ENCODE measurements around the gene PIEZO2. TPM values are rescaled to one million over a fixed set of nuclear protein-coding genes. Genes with fewer than 3 reads are reported as not detected.

PIEZO2 gene
- total and polyA plus RNA-seq, 2 experiments from 2014 or later: 24.5 to 70.8 TPM

DNA sequence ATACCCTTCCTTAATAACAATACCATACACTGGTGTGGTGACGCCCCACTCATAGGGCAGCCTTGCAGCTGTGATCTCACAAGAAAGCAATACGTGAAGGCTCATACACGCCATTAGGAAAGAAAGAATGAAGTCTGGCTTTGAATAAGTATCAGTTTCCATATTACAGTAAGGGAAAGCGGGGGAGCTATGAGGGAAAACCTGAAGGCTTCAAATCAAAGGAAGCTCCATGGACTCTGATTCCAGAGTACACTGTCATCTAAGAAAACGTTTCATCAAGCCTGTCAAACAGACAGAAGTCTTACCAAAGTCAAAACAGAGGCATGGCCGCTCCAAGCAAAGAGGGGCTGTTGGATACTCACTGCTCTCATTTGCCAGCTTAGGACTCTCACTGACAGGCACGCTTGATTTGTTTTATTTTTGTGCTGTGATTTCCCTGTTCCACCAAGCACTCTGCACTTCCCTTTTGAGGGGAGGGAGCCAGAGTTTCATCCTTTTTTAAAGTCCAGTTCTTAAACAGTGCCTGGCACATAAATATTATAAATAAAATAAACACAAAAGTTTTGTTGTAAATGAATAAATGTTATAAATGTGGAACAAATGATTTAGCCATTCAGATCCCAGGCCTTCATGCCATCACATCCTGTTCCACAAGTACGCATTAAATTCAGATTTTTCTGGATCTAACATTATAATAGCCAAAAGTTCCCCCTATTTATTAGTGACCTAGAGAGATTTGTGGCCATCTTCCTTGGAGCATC lies 221.2 kb downstream of the PIEZO2 start:
- Histone ChIP-seq H3K9me3 (ENCODE audit: low read depth) (no peaks in the 10 kb centered on the region), H3K9me2 (replicated peaks; ENCODE audit: insufficient read depth) (no peaks in the 10 kb centered on the region), H3K36me3 (replicated peaks; ENCODE audit: insufficient read depth, low read depth) (no peaks in the 10 kb centered on the region), H3K79me2 (no peaks in the 10 kb centered on the region), H3K27ac (peak overlapping the region; percentile 74), H2AFZ (no peak overlapping the region), H3K4me2 (peak overlapping the region; percentile 21), H3K4me1 (ENCODE audit: insufficient read depth) (peaks cover 33% of the 10 kb centered on the region), H3K4me3 (no peak overlapping the region), H4K20me1 (ENCODE audit: insufficient read depth, poor library complexity, severe bottlenecking) (no peaks in the 10 kb centered on the region), H3K27me3 (no peaks in the 10 kb centered on the region)
- WGBS (ENCODE audit: low lambda C conversion rate, missing lambda C conversion rate): 73% methylated on average over 8 of the region's 8 CpGs
- no peak for DNase-seq (ENCODE audit: low spot score)
- TF ChIP-seq EZH2 (IDR thresholded peaks at IDR 0.05; ENCODE audit: borderline replicate concordance) (no peak), EZH2phosphoT487 (IDR thresholded peaks at IDR 0.05; ENCODE audit: low read depth, severe bottlenecking, unreplicated experiment) (no peak)
- TF ChIP-seq, protein P1, sequence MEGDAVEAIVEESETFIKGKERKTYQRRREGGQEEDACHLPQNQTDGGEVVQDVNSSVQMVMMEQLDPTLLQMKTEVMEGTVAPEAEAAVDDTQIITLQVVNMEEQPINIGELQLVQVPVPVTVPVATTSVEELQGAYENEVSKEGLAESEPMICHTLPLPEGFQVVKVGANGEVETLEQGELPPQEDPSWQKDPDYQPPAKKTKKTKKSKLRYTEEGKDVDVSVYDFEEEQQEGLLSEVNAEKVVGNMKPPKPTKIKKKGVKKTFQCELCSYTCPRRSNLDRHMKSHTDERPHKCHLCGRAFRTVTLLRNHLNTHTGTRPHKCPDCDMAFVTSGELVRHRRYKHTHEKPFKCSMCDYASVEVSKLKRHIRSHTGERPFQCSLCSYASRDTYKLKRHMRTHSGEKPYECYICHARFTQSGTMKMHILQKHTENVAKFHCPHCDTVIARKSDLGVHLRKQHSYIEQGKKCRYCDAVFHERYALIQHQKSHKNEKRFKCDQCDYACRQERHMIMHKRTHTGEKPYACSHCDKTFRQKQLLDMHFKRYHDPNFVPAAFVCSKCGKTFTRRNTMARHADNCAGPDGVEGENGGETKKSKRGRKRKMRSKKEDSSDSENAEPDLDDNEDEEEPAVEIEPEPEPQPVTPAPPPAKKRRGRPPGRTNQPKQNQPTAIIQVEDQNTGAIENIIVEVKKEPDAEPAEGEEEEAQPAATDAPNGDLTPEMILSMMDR (IDR thresholded peaks at IDR 0.05; ENCODE audit: poor library complexity): no peak

DNA sequence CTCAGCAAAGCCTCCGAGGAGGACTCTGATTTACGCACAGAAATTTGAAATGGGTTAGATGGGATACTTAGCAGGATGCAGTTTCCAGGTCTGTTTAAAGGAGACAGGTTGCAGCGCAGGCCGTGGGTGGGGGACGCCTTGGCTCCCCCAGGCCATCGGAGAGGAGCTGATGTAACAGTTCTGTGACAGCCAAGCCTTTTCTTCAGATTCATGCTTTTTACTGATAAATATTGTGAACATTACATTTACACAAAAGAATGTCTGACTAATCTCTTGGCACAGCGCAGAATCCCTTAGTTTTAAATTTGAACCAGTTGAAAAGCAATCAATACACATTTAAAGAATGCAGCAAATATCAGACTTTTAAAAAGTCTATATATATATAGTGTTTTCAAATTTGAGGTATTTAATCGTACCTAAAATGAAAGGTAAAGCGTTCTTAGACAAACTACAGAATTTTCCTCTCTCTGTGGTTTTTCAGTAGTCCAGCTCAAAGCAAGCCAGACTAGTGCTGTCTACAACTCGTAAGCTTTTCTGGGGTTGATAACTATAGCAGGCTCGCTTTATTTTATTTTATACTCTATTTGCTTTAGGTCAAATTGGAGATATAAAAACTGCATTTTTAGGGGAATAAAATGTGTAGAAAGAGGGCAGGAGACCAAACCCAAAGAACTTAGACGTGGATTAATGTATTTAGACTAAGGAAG lies 221.9 kb downstream of the PIEZO2 start:
- 75% methylated on average over 12 of the region's 12 CpGs for WGBS (ENCODE audit: low lambda C conversion rate, missing lambda C conversion rate)
- no peaks in the 10 kb centered on the region for H4K20me1 ChIP-seq (ENCODE audit: insufficient read depth, poor library complexity, severe bottlenecking)
- no peaks in the 10 kb centered on the region for H3K9me2 ChIP-seq (replicated peaks; ENCODE audit: insufficient read depth)
- peak overlapping the region; percentile 74 for H3K27ac ChIP-seq
- peaks cover 33% of the 10 kb centered on the region for H3K4me1 ChIP-seq (ENCODE audit: insufficient read depth)
- TF ChIP-seq, protein P1 (IDR thresholded peaks at IDR 0.05; ENCODE audit: poor library complexity): no peak
- TF ChIP-seq EZH2 (IDR thresholded peaks at IDR 0.05; ENCODE audit: borderline replicate concordance) (no peak), EZH2phosphoT487 (IDR thresholded peaks at IDR 0.05; ENCODE audit: low read depth, severe bottlenecking, unreplicated experiment) (no peak)
- DNase-seq (ENCODE audit: low spot score): no peak
- no peaks in the 10 kb centered on the region for H3K9me3 ChIP-seq (ENCODE audit: low read depth)
- H3K4me2 ChIP-seq: peak overlapping the region; percentile 23
- no peak overlapping the region for H2AFZ ChIP-seq
- H3K36me3 ChIP-seq (replicated peaks; ENCODE audit: insufficient read depth, low read depth): no peaks in the 10 kb centered on the region
- H3K27me3 ChIP-seq: no peaks in the 10 kb centered on the region
- H3K4me3 ChIP-seq: no peak overlapping the region
- no peaks in the 10 kb centered on the region for H3K79me2 ChIP-seq

DNA sequence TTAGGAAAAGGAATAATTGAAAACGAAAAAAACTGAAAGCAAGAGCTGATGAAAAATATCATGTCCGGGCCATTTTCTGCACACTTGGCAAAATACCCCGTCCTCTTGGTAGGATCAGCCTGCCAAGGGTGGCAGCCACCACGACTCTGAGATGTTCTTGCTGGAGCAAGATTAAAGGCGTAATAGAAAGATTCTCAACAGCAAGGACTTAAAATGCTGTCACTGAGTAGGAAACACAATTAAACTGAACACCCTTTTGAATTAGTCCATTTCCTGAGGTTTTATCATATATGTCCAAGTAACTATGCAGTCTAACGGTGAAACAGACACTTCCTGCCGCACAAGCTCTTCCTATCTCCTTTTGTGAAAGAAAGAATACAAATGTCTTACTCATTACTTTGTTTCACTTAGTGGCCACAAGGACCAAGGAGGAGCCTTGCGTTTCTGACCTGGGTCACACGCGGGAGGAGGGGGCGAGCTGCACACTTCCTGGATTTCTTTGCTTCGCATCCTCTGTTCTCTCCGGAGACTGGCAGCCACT lies 222.7 kb downstream of the PIEZO2 start:
- 79% methylated on average over 13 of the region's 13 CpGs for WGBS (ENCODE audit: low lambda C conversion rate, missing lambda C conversion rate)
- Histone ChIP-seq H3K4me3 (no peak overlapping the region), H3K36me3 (replicated peaks; ENCODE audit: insufficient read depth, low read depth) (no peaks in the 10 kb centered on the region), H3K27me3 (no peaks in the 10 kb centered on the region), H3K4me1 (ENCODE audit: insufficient read depth) (peaks cover 33% of the 10 kb centered on the region), H3K27ac (peak overlapping the region; percentile 45), H4K20me1 (ENCODE audit: insufficient read depth, poor library complexity, severe bottlenecking) (no peaks in the 10 kb centered on the region), H3K9me2 (replicated peaks; ENCODE audit: insufficient read depth) (no peaks in the 10 kb centered on the region), H3K4me2 (peak overlapping the region; percentile 23), H2AFZ (no peak overlapping the region), H3K79me2 (no peaks in the 10 kb centered on the region), H3K9me3 (ENCODE audit: low read depth) (no peaks in the 10 kb centered on the region)
- TF ChIP-seq EZH2phosphoT487 (IDR thresholded peaks at IDR 0.05; ENCODE audit: low read depth, severe bottlenecking, unreplicated experiment) (no peak), EZH2 (IDR thresholded peaks at IDR 0.05; ENCODE audit: borderline replicate concordance) (no peak)
- TF ChIP-seq, protein P1 (IDR thresholded peaks at IDR 0.05; ENCODE audit: poor library complexity): no peak
- DNase-seq (ENCODE audit: low spot score): no peak

All from hepatocyte (in vitro differentiated cells).